ENCODE data around the gene ZNF280B. TPM values are rescaled to one million over a fixed set of nuclear protein-coding genes. Genes with fewer than 3 reads are reported as not detected.

The ZNF280B gene
- total and polyA plus RNA-seq, 9 of the 15 experiments (the other 6 are each of a cell fraction or from before 2014, with no cell fraction given) = 7.7 to 29.9 (median 20.0) TPM

DNA sequence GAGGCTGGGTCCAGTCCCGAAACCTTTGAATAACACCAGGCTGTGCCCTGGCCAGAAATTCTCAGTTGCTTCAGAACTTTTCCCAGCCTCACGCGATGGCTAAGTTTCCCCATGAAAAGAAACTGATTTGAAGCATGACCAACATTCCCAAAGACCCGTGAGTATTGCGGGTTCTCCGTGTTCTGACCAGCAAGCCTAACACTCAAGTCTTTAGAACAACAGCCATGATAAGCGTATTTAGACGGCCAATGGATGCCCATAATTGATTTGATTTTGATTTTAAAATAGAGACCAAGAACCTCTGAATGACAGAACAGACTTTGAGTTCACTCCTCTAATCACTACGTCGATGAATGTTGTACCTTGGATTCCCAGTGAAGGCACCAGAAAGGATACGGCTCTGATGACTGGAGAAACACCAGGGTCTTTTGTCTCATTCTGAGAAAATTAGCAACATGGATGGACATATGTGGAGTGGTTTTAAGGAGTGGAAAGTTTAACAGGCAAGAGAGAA lies 43.9 kb downstream of the ZNF280B start (continued):
- TF ChIP-seq FOXP1 (CRISPR knock-in tag; IDR thresholded peaks at IDR 0.05) (peak; percentile 83), MXI1 (IDR thresholded peaks at IDR 0.05; ENCODE audit: low read depth, low read length) (0 out of 2 replicates have a peak, but pooled peaks have one; percentile 15), KLF6 (CRISPR knock-in tag; IDR thresholded peaks at IDR 0.05; ENCODE audit: borderline replicate concordance) (no peak), LCOR (CRISPR knock-in tag; IDR thresholded peaks at IDR 0.05) (no peak), SIN3B (IDR thresholded peaks at IDR 0.05; ENCODE audit: low read depth) (no peak), ZNF830 (CRISPR knock-in tag; IDR thresholded peaks at IDR 0.05) (no peak), BCL6 (CRISPR knock-in tag; IDR thresholded peaks at IDR 0.05) (no peak), PTBP1 (IDR thresholded peaks at IDR 0.05; ENCODE audit: low read depth, low read length) (no peak), HMG20B (CRISPR knock-in tag; IDR thresholded peaks at IDR 0.05) (no peak), TRIM24 (IDR thresholded peaks at IDR 0.05) (no peak), ZKSCAN1 (IDR thresholded peaks at IDR 0.05; ENCODE audit: low read depth, low read length) (no peak), TBL1XR1 (IDR thresholded peaks at IDR 0.05; ENCODE audit: low read length in 2 of 2) (peak in 1 of 2 experiments; percentile 77; a peak in 1 of 4 replicates)
- TF ChIP-seq, protein P1, sequence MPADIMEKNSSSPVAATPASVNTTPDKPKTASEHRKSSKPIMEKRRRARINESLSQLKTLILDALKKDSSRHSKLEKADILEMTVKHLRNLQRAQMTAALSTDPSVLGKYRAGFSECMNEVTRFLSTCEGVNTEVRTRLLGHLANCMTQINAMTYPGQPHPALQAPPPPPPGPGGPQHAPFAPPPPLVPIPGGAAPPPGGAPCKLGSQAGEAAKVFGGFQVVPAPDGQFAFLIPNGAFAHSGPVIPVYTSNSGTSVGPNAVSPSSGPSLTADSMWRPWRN (IDR thresholded peaks at IDR 0.05; ENCODE audit: low read depth) = no peak
- TF ChIP-seq, protein P2, sequence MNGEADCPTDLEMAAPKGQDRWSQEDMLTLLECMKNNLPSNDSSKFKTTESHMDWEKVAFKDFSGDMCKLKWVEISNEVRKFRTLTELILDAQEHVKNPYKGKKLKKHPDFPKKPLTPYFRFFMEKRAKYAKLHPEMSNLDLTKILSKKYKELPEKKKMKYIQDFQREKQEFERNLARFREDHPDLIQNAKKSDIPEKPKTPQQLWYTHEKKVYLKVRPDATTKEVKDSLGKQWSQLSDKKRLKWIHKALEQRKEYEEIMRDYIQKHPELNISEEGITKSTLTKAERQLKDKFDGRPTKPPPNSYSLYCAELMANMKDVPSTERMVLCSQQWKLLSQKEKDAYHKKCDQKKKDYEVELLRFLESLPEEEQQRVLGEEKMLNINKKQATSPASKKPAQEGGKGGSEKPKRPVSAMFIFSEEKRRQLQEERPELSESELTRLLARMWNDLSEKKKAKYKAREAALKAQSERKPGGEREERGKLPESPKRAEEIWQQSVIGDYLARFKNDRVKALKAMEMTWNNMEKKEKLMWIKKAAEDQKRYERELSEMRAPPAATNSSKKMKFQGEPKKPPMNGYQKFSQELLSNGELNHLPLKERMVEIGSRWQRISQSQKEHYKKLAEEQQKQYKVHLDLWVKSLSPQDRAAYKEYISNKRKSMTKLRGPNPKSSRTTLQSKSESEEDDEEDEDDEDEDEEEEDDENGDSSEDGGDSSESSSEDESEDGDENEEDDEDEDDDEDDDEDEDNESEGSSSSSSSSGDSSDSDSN (IDR thresholded peaks at IDR 0.05; ENCODE audit: borderline replicate concordance in 1 of 2, low read depth in 2 of 2, low read length in 2 of 2) = no peak
- TF ChIP-seq, protein P3, sequence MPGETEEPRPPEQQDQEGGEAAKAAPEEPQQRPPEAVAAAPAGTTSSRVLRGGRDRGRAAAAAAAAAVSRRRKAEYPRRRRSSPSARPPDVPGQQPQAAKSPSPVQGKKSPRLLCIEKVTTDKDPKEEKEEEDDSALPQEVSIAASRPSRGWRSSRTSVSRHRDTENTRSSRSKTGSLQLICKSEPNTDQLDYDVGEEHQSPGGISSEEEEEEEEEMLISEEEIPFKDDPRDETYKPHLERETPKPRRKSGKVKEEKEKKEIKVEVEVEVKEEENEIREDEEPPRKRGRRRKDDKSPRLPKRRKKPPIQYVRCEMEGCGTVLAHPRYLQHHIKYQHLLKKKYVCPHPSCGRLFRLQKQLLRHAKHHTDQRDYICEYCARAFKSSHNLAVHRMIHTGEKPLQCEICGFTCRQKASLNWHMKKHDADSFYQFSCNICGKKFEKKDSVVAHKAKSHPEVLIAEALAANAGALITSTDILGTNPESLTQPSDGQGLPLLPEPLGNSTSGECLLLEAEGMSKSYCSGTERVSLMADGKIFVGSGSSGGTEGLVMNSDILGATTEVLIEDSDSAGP (CRISPR knock-in tag; IDR thresholded peaks at IDR 0.05) = no peak
- TF ChIP-seq, protein P4, sequence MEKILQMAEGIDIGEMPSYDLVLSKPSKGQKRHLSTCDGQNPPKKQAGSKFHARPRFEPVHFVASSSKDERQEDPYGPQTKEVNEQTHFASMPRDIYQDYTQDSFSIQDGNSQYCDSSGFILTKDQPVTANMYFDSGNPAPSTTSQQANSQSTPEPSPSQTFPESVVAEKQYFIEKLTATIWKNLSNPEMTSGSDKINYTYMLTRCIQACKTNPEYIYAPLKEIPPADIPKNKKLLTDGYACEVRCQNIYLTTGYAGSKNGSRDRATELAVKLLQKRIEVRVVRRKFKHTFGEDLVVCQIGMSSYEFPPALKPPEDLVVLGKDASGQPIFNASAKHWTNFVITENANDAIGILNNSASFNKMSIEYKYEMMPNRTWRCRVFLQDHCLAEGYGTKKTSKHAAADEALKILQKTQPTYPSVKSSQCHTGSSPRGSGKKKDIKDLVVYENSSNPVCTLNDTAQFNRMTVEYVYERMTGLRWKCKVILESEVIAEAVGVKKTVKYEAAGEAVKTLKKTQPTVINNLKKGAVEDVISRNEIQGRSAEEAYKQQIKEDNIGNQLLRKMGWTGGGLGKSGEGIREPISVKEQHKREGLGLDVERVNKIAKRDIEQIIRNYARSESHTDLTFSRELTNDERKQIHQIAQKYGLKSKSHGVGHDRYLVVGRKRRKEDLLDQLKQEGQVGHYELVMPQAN (IDR thresholded peaks at IDR 0.05; ENCODE audit: borderline replicate concordance) = no peak
- TF ChIP-seq, protein P5, sequence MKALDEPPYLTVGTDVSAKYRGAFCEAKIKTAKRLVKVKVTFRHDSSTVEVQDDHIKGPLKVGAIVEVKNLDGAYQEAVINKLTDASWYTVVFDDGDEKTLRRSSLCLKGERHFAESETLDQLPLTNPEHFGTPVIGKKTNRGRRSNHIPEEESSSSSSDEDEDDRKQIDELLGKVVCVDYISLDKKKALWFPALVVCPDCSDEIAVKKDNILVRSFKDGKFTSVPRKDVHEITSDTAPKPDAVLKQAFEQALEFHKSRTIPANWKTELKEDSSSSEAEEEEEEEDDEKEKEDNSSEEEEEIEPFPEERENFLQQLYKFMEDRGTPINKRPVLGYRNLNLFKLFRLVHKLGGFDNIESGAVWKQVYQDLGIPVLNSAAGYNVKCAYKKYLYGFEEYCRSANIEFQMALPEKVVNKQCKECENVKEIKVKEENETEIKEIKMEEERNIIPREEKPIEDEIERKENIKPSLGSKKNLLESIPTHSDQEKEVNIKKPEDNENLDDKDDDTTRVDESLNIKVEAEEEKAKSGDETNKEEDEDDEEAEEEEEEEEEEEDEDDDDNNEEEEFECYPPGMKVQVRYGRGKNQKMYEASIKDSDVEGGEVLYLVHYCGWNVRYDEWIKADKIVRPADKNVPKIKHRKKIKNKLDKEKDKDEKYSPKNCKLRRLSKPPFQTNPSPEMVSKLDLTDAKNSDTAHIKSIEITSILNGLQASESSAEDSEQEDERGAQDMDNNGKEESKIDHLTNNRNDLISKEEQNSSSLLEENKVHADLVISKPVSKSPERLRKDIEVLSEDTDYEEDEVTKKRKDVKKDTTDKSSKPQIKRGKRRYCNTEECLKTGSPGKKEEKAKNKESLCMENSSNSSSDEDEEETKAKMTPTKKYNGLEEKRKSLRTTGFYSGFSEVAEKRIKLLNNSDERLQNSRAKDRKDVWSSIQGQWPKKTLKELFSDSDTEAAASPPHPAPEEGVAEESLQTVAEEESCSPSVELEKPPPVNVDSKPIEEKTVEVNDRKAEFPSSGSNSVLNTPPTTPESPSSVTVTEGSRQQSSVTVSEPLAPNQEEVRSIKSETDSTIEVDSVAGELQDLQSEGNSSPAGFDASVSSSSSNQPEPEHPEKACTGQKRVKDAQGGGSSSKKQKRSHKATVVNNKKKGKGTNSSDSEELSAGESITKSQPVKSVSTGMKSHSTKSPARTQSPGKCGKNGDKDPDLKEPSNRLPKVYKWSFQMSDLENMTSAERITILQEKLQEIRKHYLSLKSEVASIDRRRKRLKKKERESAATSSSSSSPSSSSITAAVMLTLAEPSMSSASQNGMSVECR (CRISPR knock-in tag; IDR thresholded peaks at IDR 0.05) = peak; percentile 75; the same call in 1 of the 2 replicates
- TF ChIP-seq, protein P6, sequence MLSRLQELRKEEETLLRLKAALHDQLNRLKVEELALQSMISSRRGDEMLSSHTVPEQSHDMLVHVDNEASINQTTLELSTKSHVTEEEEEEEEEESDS (CRISPR knock-in tag; IDR thresholded peaks at IDR 0.05) = no peak

Measured in K562 (cell line).